Panc1 (cell line): Measurements from ENCODE around the gene PRTN3.

Source experiments
- POLR2AphosphoS5 ChIP-seq: IDR thresholded peaks from 2 replicates; pipeline ENCODE4 v1.6.1; 2012; ENCODE audit warnings: mild to moderate bottlenecking, low read depth, low read length, moderate library complexity
- SIN3A ChIP-seq: IDR thresholded peaks from 2 replicates; pipeline ENCODE4 v1.6.1; 2012; ENCODE audit warnings: low read depth, mild to moderate bottlenecking, low read length, moderate library complexity, borderline replicate concordance; ENCODE audit not compliant: insufficient read depth
- TCF7L2 ChIP-seq: IDR thresholded peaks from 2 replicates; pipeline ENCODE4 v1.6.1; 2011; ENCODE audit warnings: mild to moderate bottlenecking, low read depth, low read length, inconsistent platforms
- TF ChIP-seq, protein P1 (sequence below): fragments of 450-650 bp; IDR thresholded peaks from 2 replicates; pipeline ENCODE4 v1.5.1; 2017; ENCODE audit warnings: mild to moderate bottlenecking
- TF ChIP-seq, protein P2 (sequence below), 2 experiments: IDR thresholded peaks; 2 replicates each; pipeline ENCODE4 v1.6.1; 2011 to 2012; ENCODE audit warnings: low read depth in 2 of 2, control low read depth in 1 of 2, low read length in 1 of 2, mild to moderate bottlenecking in 1 of 2, moderate library complexity in 1 of 2; ENCODE audit not compliant: insufficient read depth in 1 of 2

DNA sequence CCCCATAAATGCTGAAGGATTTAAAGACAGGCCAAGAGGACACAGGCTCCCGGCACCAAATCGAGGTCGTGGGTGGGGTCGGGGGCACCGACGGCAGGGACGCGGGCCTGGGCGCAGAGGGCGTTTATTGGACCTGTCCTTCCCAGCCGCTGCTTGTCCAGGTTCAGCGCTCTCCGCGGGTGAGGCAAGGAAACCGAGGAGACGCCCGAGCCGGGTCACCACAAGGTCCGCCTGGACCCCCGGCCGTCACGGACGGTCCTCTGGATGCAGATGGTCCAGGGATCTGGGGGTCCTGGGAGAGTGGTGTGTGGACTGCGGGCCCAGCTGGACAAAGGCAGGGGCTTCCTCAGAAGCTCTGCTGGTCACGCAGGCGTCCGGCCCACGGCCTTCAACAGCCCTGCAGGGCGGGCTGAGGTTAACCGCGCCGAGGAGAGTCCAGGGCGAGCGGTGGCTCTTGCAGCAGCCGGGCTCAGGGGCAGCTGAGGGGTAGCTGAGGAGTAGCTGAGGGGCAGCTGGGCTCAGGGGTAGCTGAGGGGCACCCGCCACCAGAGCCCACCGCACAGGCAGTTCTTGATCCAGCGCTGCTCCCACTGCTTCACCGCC, 27.2 kb downstream of the PRTN3 start:
- TF ChIP-seq, protein P1, sequence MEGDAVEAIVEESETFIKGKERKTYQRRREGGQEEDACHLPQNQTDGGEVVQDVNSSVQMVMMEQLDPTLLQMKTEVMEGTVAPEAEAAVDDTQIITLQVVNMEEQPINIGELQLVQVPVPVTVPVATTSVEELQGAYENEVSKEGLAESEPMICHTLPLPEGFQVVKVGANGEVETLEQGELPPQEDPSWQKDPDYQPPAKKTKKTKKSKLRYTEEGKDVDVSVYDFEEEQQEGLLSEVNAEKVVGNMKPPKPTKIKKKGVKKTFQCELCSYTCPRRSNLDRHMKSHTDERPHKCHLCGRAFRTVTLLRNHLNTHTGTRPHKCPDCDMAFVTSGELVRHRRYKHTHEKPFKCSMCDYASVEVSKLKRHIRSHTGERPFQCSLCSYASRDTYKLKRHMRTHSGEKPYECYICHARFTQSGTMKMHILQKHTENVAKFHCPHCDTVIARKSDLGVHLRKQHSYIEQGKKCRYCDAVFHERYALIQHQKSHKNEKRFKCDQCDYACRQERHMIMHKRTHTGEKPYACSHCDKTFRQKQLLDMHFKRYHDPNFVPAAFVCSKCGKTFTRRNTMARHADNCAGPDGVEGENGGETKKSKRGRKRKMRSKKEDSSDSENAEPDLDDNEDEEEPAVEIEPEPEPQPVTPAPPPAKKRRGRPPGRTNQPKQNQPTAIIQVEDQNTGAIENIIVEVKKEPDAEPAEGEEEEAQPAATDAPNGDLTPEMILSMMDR: no peak
- no peak for TF ChIP-seq SIN3A
- no peak for TF ChIP-seq TCF7L2
- TF ChIP-seq POLR2AphosphoS5: no peak
- TF ChIP-seq, protein P2, sequence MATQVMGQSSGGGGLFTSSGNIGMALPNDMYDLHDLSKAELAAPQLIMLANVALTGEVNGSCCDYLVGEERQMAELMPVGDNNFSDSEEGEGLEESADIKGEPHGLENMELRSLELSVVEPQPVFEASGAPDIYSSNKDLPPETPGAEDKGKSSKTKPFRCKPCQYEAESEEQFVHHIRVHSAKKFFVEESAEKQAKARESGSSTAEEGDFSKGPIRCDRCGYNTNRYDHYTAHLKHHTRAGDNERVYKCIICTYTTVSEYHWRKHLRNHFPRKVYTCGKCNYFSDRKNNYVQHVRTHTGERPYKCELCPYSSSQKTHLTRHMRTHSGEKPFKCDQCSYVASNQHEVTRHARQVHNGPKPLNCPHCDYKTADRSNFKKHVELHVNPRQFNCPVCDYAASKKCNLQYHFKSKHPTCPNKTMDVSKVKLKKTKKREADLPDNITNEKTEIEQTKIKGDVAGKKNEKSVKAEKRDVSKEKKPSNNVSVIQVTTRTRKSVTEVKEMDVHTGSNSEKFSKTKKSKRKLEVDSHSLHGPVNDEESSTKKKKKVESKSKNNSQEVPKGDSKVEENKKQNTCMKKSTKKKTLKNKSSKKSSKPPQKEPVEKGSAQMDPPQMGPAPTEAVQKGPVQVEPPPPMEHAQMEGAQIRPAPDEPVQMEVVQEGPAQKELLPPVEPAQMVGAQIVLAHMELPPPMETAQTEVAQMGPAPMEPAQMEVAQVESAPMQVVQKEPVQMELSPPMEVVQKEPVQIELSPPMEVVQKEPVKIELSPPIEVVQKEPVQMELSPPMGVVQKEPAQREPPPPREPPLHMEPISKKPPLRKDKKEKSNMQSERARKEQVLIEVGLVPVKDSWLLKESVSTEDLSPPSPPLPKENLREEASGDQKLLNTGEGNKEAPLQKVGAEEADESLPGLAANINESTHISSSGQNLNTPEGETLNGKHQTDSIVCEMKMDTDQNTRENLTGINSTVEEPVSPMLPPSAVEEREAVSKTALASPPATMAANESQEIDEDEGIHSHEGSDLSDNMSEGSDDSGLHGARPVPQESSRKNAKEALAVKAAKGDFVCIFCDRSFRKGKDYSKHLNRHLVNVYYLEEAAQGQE (IDR thresholded peaks at IDR 0.05; ENCODE audit: insufficient read depth in 1 of 2, low read depth in 2 of 2, low read length in 1 of 2): no peak
